ENCODE measurements around the gene PTPRN2.

PTPRN2 gene

GRCh38 chr7:158581440-158582088 lies 6.1 kb downstream of the PTPRN2 start:
- H3K27ac ChIP-seq (ENCODE audit: low read depth, low read length) = no peak overlapping the region
- H3K4me3 ChIP-seq (ENCODE audit: low read depth in 1 of 5, low read length in 5 of 5) = no peak overlapping the region
- peaks cover 16 to 38% (median 34%) of the 10 kb centered on the region in 5 donors for H3K27me3 ChIP-seq (ENCODE audit: control insufficient read depth in 5 of 5, insufficient read depth in 4 of 5, low read length in 5 of 5)
- H3K36me3 ChIP-seq (ENCODE audit: control insufficient read depth in 5 of 5, insufficient read depth in 5 of 5, low read length in 5 of 5) = no peaks in the 10 kb centered on the region
- no peak overlapping the region for H3K9ac ChIP-seq (ENCODE audit: low read length in 5 of 5)
- H3K9me3 ChIP-seq (ENCODE audit: control insufficient read depth in 5 of 5, low read length in 5 of 5) = peaks cover 12 to 21% (median 17%) of the 10 kb centered on the region in 5 donors
- H3K4me1 ChIP-seq (ENCODE audit: control insufficient read depth in 5 of 5, insufficient read depth in 5 of 5, low read length in 5 of 5) = peaks cover 0 to 8% (median 5%) of the 10 kb centered on the region in 5 donors

- Histone ChIP-seq H3K36me3 (ENCODE audit: control insufficient read depth in 5 of 5, insufficient read depth in 5 of 5, low read length in 5 of 5) (no peaks in the 10 kb centered on the region), H3K27me3 (ENCODE audit: control insufficient read depth in 5 of 5, insufficient read depth in 4 of 5, low read length in 5 of 5) (peaks cover 9 to 22% (median 18%) of the 10 kb centered on the region in 5 donors), H3K4me3 (ENCODE audit: low read depth in 1 of 5, low read length in 5 of 5) (peak overlapping the region in 1 of 5 donors; percentile 11), H3K9me3 (ENCODE audit: control insufficient read depth in 5 of 5, low read length in 5 of 5) (peaks cover 12 to 21% (median 17%) of the 10 kb centered on the region in 5 donors), H3K27ac (ENCODE audit: low read depth, low read length) (no peak overlapping the region), H3K4me1 (ENCODE audit: control insufficient read depth in 5 of 5, insufficient read depth in 5 of 5, low read length in 5 of 5) (no peaks in the 10 kb centered on the region), H3K9ac (ENCODE audit: low read length in 5 of 5) (no peak overlapping the region)
Measured at GRCh38 chr7:158579662-158580646, 7.7 kb downstream of the PTPRN2 start.

GRCh38 chr7:158576050-158576762 lies 11.4 kb downstream of the PTPRN2 start:
- H3K27me3 ChIP-seq (ENCODE audit: control insufficient read depth in 5 of 5, insufficient read depth in 4 of 5, low read length in 5 of 5) = peaks cover 0 to 3% (median 0%) of the 10 kb centered on the region in 5 donors
- no peak overlapping the region for H3K9ac ChIP-seq (ENCODE audit: low read length in 5 of 5)
- H3K4me3 ChIP-seq (ENCODE audit: low read depth in 1 of 5, low read length in 5 of 5) = no peak overlapping the region
- H3K36me3 ChIP-seq (ENCODE audit: control insufficient read depth in 5 of 5, insufficient read depth in 5 of 5, low read length in 5 of 5) = no peaks in the 10 kb centered on the region
- no peaks in the 10 kb centered on the region for H3K4me1 ChIP-seq (ENCODE audit: control insufficient read depth in 5 of 5, insufficient read depth in 5 of 5, low read length in 5 of 5)
- H3K9me3 ChIP-seq (ENCODE audit: control insufficient read depth in 5 of 5, low read length in 5 of 5) = peaks cover 12 to 21% (median 17%) of the 10 kb centered on the region in 5 donors
- no peak overlapping the region for H3K27ac ChIP-seq (ENCODE audit: low read depth, low read length)

- peaks cover 2 to 10% (median 6%) of the 10 kb centered on the region in 5 donors for H3K9me3 ChIP-seq (ENCODE audit: control insufficient read depth in 5 of 5, low read length in 5 of 5)
- no peak overlapping the region for H3K4me3 ChIP-seq (ENCODE audit: low read depth in 1 of 5, low read length in 5 of 5)
- H3K4me1 ChIP-seq (ENCODE audit: control insufficient read depth in 5 of 5, insufficient read depth in 5 of 5, low read length in 5 of 5) = no peaks in the 10 kb centered on the region
- H3K27ac ChIP-seq (ENCODE audit: low read depth, low read length) = no peak overlapping the region
- no peak overlapping the region for H3K9ac ChIP-seq (ENCODE audit: low read length in 5 of 5)
- no peaks in the 10 kb centered on the region for H3K36me3 ChIP-seq (ENCODE audit: control insufficient read depth in 5 of 5, insufficient read depth in 5 of 5, low read length in 5 of 5)
- peaks cover 5 to 11% (median 9%) of the 10 kb centered on the region in 5 donors for H3K27me3 ChIP-seq (ENCODE audit: control insufficient read depth in 5 of 5, insufficient read depth in 4 of 5, low read length in 5 of 5)
Measured at GRCh38 chr7:158574308-158575036, 13.2 kb downstream of the PTPRN2 start.

GRCh38 chr7:158573310-158573709 lies 14.3 kb downstream of the PTPRN2 start:
- Histone ChIP-seq H3K4me3 (ENCODE audit: low read depth in 1 of 5, low read length in 5 of 5) (no peak overlapping the region), H3K27me3 (ENCODE audit: control insufficient read depth in 5 of 5, insufficient read depth in 4 of 5, low read length in 5 of 5) (peaks cover 12 to 19% (median 17%) of the 10 kb centered on the region in 5 donors)

GRCh38 chr7:158572000-158572828 lies 15.4 kb downstream of the PTPRN2 start:
- Histone ChIP-seq H3K9me3 (ENCODE audit: control insufficient read depth in 5 of 5, low read length in 5 of 5) (no peaks in the 10 kb centered on the region), H3K27me3 (ENCODE audit: control insufficient read depth in 5 of 5, insufficient read depth in 4 of 5, low read length in 5 of 5) (peaks cover 15 to 24% (median 22%) of the 10 kb centered on the region in 5 donors), H3K4me3 (ENCODE audit: low read depth in 1 of 5, low read length in 5 of 5) (no peak overlapping the region), H3K4me1 (ENCODE audit: control insufficient read depth in 5 of 5, insufficient read depth in 5 of 5, low read length in 5 of 5) (no peaks in the 10 kb centered on the region), H3K9ac (ENCODE audit: low read length in 5 of 5) (no peak overlapping the region), H3K36me3 (ENCODE audit: control insufficient read depth in 5 of 5, insufficient read depth in 5 of 5, low read length in 5 of 5) (no peaks in the 10 kb centered on the region), H3K27ac (ENCODE audit: low read depth, low read length) (no peak overlapping the region)

More at GRCh38 chr7:158573310-158573709, 14.3 kb downstream of the PTPRN2 start:
- Histone ChIP-seq H3K9me3 (ENCODE audit: control insufficient read depth in 5 of 5, low read length in 5 of 5) (peaks cover 0 to 4% (median 0%) of the 10 kb centered on the region in 5 donors), H3K36me3 (ENCODE audit: control insufficient read depth in 5 of 5, insufficient read depth in 5 of 5, low read length in 5 of 5) (no peaks in the 10 kb centered on the region), H3K4me1 (ENCODE audit: control insufficient read depth in 5 of 5, insufficient read depth in 5 of 5, low read length in 5 of 5) (no peaks in the 10 kb centered on the region), H3K27ac (ENCODE audit: low read depth, low read length) (no peak overlapping the region), H3K9ac (ENCODE audit: low read length in 5 of 5) (no peak overlapping the region)

GRCh38 chr7:158570449-158571170 lies 17.0 kb downstream of the PTPRN2 start:
- no peaks in the 10 kb centered on the region for H3K4me1 ChIP-seq (ENCODE audit: control insufficient read depth in 5 of 5, insufficient read depth in 5 of 5, low read length in 5 of 5)
- no peaks in the 10 kb centered on the region for H3K36me3 ChIP-seq (ENCODE audit: control insufficient read depth in 5 of 5, insufficient read depth in 5 of 5, low read length in 5 of 5)
- no peak overlapping the region for H3K27ac ChIP-seq (ENCODE audit: low read depth, low read length)
- H3K27me3 ChIP-seq (ENCODE audit: control insufficient read depth in 5 of 5, insufficient read depth in 4 of 5, low read length in 5 of 5) = peaks cover 18 to 26% (median 23%) of the 10 kb centered on the region in 5 donors
- no peak overlapping the region for H3K4me3 ChIP-seq (ENCODE audit: low read depth in 1 of 5, low read length in 5 of 5)
- no peak overlapping the region for H3K9ac ChIP-seq (ENCODE audit: low read length in 5 of 5)
- H3K9me3 ChIP-seq (ENCODE audit: control insufficient read depth in 5 of 5, low read length in 5 of 5) = no peaks in the 10 kb centered on the region

- Histone ChIP-seq H3K9ac (ENCODE audit: low read length in 5 of 5) (no peak overlapping the region), H3K4me3 (ENCODE audit: low read depth in 1 of 5, low read length in 5 of 5) (no peak overlapping the region)
Measured at GRCh38 chr7:158569858-158570323, 17.7 kb downstream of the PTPRN2 start.

More at GRCh38 chr7:158569858-158570323, 17.7 kb downstream of the PTPRN2 start:
- H3K27ac ChIP-seq (ENCODE audit: low read depth, low read length) = no peak overlapping the region
- H3K27me3 ChIP-seq (ENCODE audit: control insufficient read depth in 5 of 5, insufficient read depth in 4 of 5, low read length in 5 of 5) = peaks cover 19 to 29% (median 24%) of the 10 kb centered on the region in 5 donors
- no peaks in the 10 kb centered on the region for H3K9me3 ChIP-seq (ENCODE audit: control insufficient read depth in 5 of 5, low read length in 5 of 5)
- H3K36me3 ChIP-seq (ENCODE audit: control insufficient read depth in 5 of 5, insufficient read depth in 5 of 5, low read length in 5 of 5) = no peaks in the 10 kb centered on the region
- peaks cover 0 to 4% (median 0%) of the 10 kb centered on the region in 5 donors for H3K4me1 ChIP-seq (ENCODE audit: control insufficient read depth in 5 of 5, insufficient read depth in 5 of 5, low read length in 5 of 5)
